ENCODE data around the gene RIBC2.

DNA sequence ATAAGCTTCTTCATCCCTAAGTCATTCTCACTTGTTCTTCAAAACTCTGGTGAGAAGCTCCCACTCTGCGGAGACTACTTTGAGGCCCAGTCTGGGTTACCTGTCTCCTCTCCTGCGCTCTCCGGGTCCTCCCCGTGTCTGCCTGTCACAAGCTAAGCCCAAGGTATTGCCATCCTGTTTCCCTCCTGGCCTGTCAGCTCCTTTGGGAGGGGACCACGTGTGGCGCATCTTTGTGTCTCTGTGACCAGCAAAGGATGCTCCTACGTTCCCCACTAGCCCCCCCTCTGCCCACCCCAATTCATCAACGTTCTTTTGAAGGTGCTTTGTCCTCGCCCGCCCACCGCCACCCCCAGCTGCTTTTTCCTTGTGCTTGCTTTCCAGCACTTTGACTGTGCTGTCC lies 57.4 kb downstream of the RIBC2 start:
- TF ChIP-seq CTCF (IDR thresholded peaks at IDR 0.05) (no peak), POLR2A (IDR thresholded peaks at IDR 0.05) (no peak)

Data from sigmoid colon (tissue), 3 donors.